ENCODE results near the gene MTHFSD. TPM values are rescaled to one million over a fixed set of nuclear protein-coding genes. Genes with fewer than 3 reads are reported as not detected.

MTHFSD gene
- total and polyA plus RNA-seq, 2 of the 8 experiments (the other 6 are each of a cell fraction or from before 2014, with no cell fraction given) = 7.1 to 9.8 TPM

DNA sequence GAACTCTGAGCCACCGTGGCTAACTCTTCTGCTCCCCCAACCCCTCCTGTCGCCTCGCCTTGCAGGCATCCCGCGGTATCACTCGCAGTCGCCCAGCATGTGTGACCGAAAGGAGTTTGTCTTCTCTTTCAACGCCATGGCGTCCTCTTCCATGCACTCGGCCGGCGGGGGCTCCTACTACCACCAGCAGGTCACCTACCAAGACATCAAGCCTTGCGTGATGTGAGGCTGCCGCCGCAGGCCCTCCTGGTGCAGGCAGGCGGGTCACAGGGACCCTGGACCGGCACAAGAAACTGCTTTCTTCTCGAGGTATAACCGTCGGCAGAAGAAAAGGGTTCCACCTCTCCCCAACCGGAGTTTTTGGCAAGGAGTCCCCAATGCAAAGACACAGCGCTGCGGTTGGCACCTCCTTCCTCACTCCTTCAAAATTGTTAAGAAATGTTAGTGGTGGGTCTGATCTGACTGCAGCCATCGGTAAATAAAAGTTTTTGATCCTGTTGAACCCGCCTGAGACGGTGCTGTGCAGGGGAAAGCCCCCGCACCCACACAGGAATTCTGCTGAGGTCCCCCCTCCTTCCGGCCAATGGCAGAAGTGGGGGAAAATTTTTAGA lies 42.1 kb downstream of the MTHFSD start:
- Histone ChIP-seq H3K4me2 (ENCODE audit: insufficient read depth in 1 of 2, low read depth in 2 of 2, low read length in 2 of 2) (peak overlapping the region; percentile 36 to 38; a peak in 3 of 4 replicates), H3K9ac (replicated peaks in 1 of 4; ENCODE audit: extremely low read depth in 1 of 4, low read depth in 3 of 4, low read length in 3 of 4) (no peak overlapping the region), H3K56ac (replicated peaks; ENCODE audit: insufficient read length, low read depth, low read length) (no peak overlapping the region), H2BK20ac (ENCODE audit: low read length) (peak overlapping the region; percentile 86; the same call in 1 of the 2 replicates), H3K23ac (ENCODE audit: insufficient read length) (no peak overlapping the region), H3K18ac (ENCODE audit: extremely low read depth, low read length) (peak overlapping the region; percentile 78; the same call in 1 of the 2 replicates), H3K79me1 (ENCODE audit: low read depth, low read length) (no peaks in the 10 kb centered on the region), H2BK12ac (ENCODE audit: low read depth, low read length) (peak overlapping the region; percentile 68; the same call in 1 of the 2 replicates), H4K91ac (replicated peaks; ENCODE audit: insufficient read length, low read length) (no peak overlapping the region), H3K36me3 (ENCODE audit: control insufficient read depth in 2 of 4, insufficient read depth in 4 of 4, low read length in 3 of 4) (peaks cover 0 to 7% (median 0%) of the 10 kb centered on the region in 4 experiments; a peak in 1 of 8 replicates), H3K4me1 (replicated peaks in 1 of 4; ENCODE audit: control insufficient read depth in 3 of 4, insufficient read depth in 4 of 4, low read length in 3 of 4) (peaks cover 3 to 45% (median 26%) of the 10 kb centered on the region in 4 experiments), H4K20me1 (replicated peaks in 1 of 2; ENCODE audit: control insufficient read depth in 1 of 2, insufficient read depth in 2 of 2, low read length in 2 of 2) (peaks cover 13 to 28% of the 10 kb centered on the region in 2 experiments), H3K27me3 (replicated peaks in 1 of 4; ENCODE audit: control insufficient read depth in 3 of 4, extremely low read depth in 1 of 4, insufficient read depth in 3 of 4, low read length in 3 of 4) (peaks cover 87 to 97% (median 95%) of the 10 kb centered on the region in 4 experiments), H2AK5ac (ENCODE audit: low read depth, low read length) (no peak overlapping the region), H3K14ac (ENCODE audit: insufficient read length) (no peak overlapping the region), H2BK15ac (ENCODE audit: low read length) (0 out of 2 replicates have a peak overlapping the region, but pooled peaks have one; percentile 46), H3K9me3 (ENCODE audit: insufficient read depth in 2 of 2, low read depth in 1 of 2, low read length in 1 of 2) (no peaks in the 10 kb centered on the region; a peak in 1 of 4 replicates), H2BK5ac (ENCODE audit: low read depth, low read length) (no peak overlapping the region), H3K23me2 (ENCODE audit: low read depth, low read length) (peaks cover 5% of the 10 kb centered on the region; the same call in 1 of the 2 replicates), H3K4ac (replicated peaks; ENCODE audit: insufficient read length, low read depth, low read length) (no peak overlapping the region), H4K5ac (ENCODE audit: insufficient read length, low read depth, low read length) (no peak overlapping the region), H2BK120ac (replicated peaks; ENCODE audit: low read depth, low read length) (no peak overlapping the region), H2AFZ (ENCODE audit: low read length) (no peak overlapping the region), H4K8ac (ENCODE audit: extremely low read depth, insufficient read depth, low read length) (peak overlapping the region; percentile 4; the same call in 1 of the 2 replicates), H3K4me3 (ENCODE audit: extremely low read depth in 1 of 4, insufficient read depth in 2 of 4, low read depth in 3 of 4, low read length in 4 of 4) (no peak overlapping the region), H3K79me2 (ENCODE audit: control insufficient read depth in 1 of 2, insufficient read depth in 2 of 2, low read length in 2 of 2) (no peaks in the 10 kb centered on the region), H3K27ac (ENCODE audit: low read depth, low read length) (no peak overlapping the region)
- DNase-seq (ENCODE audit: low read depth in 1 of 2, low spot score in 2 of 2) = peak in 1 of 2 experiments; percentile 69
- no peak for FAIRE-seq
- ChIA-PET CTCF (ENCODE audit: partially characterized antibody) (interaction anchor here (1.4 to 1.5 kb wide), 2 partner anchors 172 to 260 kb away, joined by 3 to 6 read pairs; no protein-coding TSS in a partner anchor), POLR2A (ENCODE audit: partially characterized antibody) (interaction anchor here (1.0 kb wide), 1 partner anchor 12 kb away, joined by 3 read pairs; no protein-coding TSS in a partner anchor)
- TF ChIP-seq CHD2 (IDR thresholded peaks at IDR 0.05; ENCODE audit: low read length) (no peak), EGR1 (IDR thresholded peaks at IDR 0.05; ENCODE audit: borderline replicate concordance, low read depth, low read length) (no peak), CBX8 (IDR thresholded peaks at IDR 0.05; ENCODE audit: borderline replicate concordance, low read depth, low read length) (peak; percentile 72), CBX5 (IDR thresholded peaks at IDR 0.05; ENCODE audit: low read depth, low read length) (no peak), RBBP5 (IDR thresholded peaks at IDR 0.05; ENCODE audit: borderline replicate concordance, low read depth, low read length) (no peak), PHF8 (conservative IDR thresholded peaks at IDR 0.05; ENCODE audit: low read depth, low read length) (no peak), SUZ12 (IDR thresholded peaks at IDR 0.05; ENCODE audit: low read length) (peak; percentile 98), POLR2A (IDR thresholded peaks at IDR 0.05; ENCODE audit: control extremely low read depth in 1 of 2, low read depth in 2 of 2, low read length in 2 of 2) (no peak), EZH2 (IDR thresholded peaks at IDR 0.05; ENCODE audit: low read depth, low read length, severe bottlenecking) (peak; percentile 98), NANOG (IDR thresholded peaks at IDR 0.05; ENCODE audit: insufficient read depth, low read depth, low read length, poor library complexity, severe bottlenecking) (no peak), YY1 (IDR thresholded peaks at IDR 0.05; ENCODE audit: low read depth, low read length) (no peak)
- 5% methylated on average over 29 of the region's 29 CpGs; no CpG with 5 or more reads in 1 of the 2 experiments for WGBS, 2 experiments (ENCODE audit: extremely low coverage in 1 of 2, insufficient coverage in 1 of 2, insufficient read length in 1 of 2, insufficient replicate concordance in 2 of 2, low coverage in 1 of 2, low lambda C conversion rate in 2 of 2, missing lambda C conversion rate in 1 of 2)

All from H1 (cell line).